Thoracic aorta (tissue), 2 donors: Measurements from ENCODE around the gene C1orf167. TPM values are rescaled to one million over a fixed set of nuclear protein-coding genes. Genes with fewer than 3 reads are reported as not detected.

Source experiments
- ATAC-seq: fragments of 150-250 bp; one replicate; pipeline ENCODE4 v1.8.0; 2017; ENCODE audit warnings: low read depth; ENCODE audit not compliant: insufficient number of reproducible peaks, low FRiP score
- DNase-seq: peaks from one replicate; pipeline ENCODE4 v3.0.0-alpha.2; 2020; ENCODE audit warnings: low spot score
- H3K27ac ChIP-seq, 2 donors: fragments of 200-600 bp; sonication (generic); 1 replicate in 1 of 2; 2 replicates in 1 of 2; pipeline ENCODE4 v1.5.1; 2016; ENCODE audit warnings: mild to moderate bottlenecking in 2 of 2, moderate library complexity in 2 of 2
- H3K27me3 ChIP-seq: fragments of 200-600 bp; sonication (generic); replicated peaks from 2 replicates; pipeline ENCODE4 v1.6.0; 2016; ENCODE audit warnings: mild to moderate bottlenecking; ENCODE audit not compliant: insufficient read depth
- H3K36me3 ChIP-seq: fragments of 200-600 bp; sonication (generic); one replicate; pipeline ENCODE4 v1.5.1; 2016
- H3K4me1 ChIP-seq, 2 donors: fragments of 200-600 bp; sonication (generic); 1 replicate in 1 of 2; 2 replicates in 1 of 2; pipeline versions ENCODE4 v1.5.1 to v1.6.0; 2016; ENCODE audit warnings: low read depth in 2 of 2, mild to moderate bottlenecking in 1 of 2; ENCODE audit not compliant: control insufficient read depth in 1 of 2
- H3K4me3 ChIP-seq: fragments of 200-600 bp; sonication (generic); 2 replicates; pipeline ENCODE4 v1.5.1; 2016; ENCODE audit warnings: mild to moderate bottlenecking
- H3K9me3 ChIP-seq: fragments of 200-600 bp; sonication (generic); 2 replicates; pipeline ENCODE4 v1.5.1; 2016
- total RNA-seq, 2 donors: library from RNA; depleted of rRNA; stranded (reverse); fragments of >200 nt; gene quantifications; one replicate each; pipeline versions ENCODE4 v1.1.0 to v1.2.3, GENCODE V29; 2016
- TF ChIP-seq, protein P1 (sequence below): fragments of 200-600 bp; sonication (generic); IDR thresholded peaks from one replicate; pipeline ENCODE4 v1.5.1; 2019; ENCODE audit warnings: antibody characterized with exemption

The C1orf167 gene
- total RNA-seq, 2 donors from 2014 or later, result 4.2 TPM; not detected in 1

DNA sequence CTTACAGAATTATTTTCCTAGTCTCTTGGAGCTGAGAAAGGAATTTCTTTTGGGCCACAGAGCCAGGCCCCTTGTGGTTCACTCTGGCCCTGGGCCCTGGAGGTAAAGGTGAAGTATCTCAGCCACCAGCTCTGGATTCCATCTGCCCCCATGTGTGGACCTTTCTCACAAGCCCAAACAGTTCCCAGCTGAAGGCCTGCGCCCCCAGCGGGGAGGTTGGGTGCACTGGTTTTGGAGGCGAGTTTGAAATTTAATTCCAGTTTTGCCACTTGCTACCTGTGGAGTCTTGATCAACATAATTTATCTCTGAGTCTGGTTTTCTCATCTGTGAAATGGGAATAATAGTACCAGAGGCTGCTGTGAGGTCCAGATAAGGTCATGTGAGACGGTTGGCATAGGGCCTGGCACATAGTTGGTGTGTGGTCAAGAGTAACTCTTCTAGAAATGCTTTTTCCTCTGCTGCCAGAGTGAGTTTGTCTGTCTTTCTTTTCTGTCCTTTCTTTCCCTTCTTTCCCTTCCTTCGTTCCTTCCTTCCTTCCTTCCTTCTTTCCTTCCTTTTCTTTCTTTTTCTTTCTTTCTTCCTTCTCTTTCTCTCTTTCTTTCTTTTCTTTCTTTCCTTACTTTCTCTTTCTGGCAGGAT lies 20.0 kb upstream of the C1orf167 start:
- Histone ChIP-seq H3K27me3 (no peaks in the 10 kb centered on the region), H3K36me3 (no peaks in the 10 kb centered on the region), H3K4me3 (no peak overlapping the region), H3K9me3 (no peaks in the 10 kb centered on the region), H3K27ac (no peak overlapping the region), H3K4me1 (peaks cover 5 to 7% of the 10 kb centered on the region in 2 donors)
- TF ChIP-seq, protein P1, sequence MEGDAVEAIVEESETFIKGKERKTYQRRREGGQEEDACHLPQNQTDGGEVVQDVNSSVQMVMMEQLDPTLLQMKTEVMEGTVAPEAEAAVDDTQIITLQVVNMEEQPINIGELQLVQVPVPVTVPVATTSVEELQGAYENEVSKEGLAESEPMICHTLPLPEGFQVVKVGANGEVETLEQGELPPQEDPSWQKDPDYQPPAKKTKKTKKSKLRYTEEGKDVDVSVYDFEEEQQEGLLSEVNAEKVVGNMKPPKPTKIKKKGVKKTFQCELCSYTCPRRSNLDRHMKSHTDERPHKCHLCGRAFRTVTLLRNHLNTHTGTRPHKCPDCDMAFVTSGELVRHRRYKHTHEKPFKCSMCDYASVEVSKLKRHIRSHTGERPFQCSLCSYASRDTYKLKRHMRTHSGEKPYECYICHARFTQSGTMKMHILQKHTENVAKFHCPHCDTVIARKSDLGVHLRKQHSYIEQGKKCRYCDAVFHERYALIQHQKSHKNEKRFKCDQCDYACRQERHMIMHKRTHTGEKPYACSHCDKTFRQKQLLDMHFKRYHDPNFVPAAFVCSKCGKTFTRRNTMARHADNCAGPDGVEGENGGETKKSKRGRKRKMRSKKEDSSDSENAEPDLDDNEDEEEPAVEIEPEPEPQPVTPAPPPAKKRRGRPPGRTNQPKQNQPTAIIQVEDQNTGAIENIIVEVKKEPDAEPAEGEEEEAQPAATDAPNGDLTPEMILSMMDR, result no peak
- DNase-seq (no peak), ATAC-seq (no peak)

DNA sequence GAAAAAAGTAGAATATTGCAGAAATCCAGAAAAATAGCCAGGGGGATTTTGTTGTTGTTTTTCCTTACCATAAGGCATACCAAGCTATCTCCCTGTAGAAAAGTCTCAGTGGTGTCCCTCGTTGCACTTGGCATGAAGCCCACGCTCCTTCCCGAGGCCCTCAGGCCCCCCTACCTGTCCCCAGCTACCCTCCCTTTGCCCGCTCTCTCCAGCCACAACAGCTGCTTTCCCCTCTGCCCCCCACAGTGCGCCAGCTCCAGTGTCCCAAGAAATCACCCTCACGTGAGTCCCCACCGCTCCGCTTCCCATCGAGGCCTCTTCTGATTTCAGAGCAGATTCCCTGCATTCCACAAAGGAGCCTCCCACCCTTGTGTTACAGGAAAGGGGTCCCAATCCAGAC lies 17.7 kb upstream of the C1orf167 start:
- H3K4me3 ChIP-seq, result no peak overlapping the region
- H3K27ac ChIP-seq, result no peak overlapping the region
- no peak for DNase-seq
- peaks cover 2% of the 10 kb centered on the region for H3K36me3 ChIP-seq
- TF ChIP-seq, protein P1, result no peak
- ATAC-seq, result no peak
- H3K27me3 ChIP-seq, result no peaks in the 10 kb centered on the region
- H3K9me3 ChIP-seq, result no peaks in the 10 kb centered on the region
- no peaks in the 10 kb centered on the region for H3K4me1 ChIP-seq

DNA sequence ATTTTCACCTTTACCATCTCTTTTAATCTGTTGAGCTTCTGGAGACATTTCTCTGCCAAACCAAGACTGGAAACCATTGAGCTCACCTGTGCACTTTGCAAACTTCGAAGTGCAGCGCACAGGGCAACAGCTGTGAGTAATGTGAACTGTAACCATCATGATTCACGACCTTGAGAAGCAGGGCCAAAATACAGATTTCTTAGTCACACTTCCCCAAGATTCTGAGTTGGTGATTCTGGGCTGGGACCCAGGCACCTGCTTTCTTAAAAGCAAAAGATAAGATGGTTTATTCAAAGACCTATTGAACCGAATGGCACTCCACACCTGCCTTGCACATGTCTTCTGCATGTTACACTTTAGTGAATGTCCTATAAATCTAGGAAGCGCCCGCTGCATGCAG lies 15.9 kb upstream of the C1orf167 start:
- ATAC-seq (no peak), DNase-seq (no peak)
- Histone ChIP-seq H3K27ac (no peak overlapping the region), H3K4me3 (no peak overlapping the region), H3K4me1 (no peaks in the 10 kb centered on the region), H3K9me3 (no peaks in the 10 kb centered on the region), H3K27me3 (no peaks in the 10 kb centered on the region), H3K36me3 (peaks cover 11% of the 10 kb centered on the region)
- TF ChIP-seq, protein P1, result no peak

DNA sequence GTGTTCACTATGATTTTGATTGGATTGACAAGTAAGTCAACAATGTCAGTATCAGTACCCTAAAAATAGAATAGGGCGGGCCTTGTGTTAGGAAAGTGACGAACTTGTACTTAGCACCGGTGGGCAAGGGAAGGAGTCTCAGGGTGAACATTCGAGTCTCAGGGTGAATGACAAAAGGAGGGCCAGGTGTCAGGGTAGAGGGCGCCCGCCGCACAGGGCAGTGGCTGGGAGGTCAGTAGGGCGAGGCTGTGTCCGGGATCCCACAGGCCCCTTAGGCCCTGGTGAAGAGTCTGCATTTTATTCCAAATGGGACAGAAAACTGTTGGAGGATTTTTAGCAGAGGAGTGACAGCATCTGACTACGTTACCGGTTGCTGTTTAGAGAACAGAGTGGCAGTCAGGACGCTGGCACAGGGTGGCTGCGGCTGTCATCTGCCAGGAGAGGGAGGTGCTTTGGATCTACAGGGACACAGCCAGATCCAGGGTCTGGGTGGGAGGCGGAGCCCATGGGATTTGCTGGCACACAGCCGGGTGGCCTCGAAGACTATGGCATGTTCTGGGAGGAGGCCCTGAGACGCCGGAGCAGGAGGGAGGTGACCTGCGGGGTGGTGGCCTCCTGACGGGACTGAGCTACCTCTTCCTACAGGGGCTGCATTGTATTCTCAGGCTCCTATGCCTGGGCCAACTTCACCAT lies 15.1 kb upstream of the C1orf167 start:
- Histone ChIP-seq H3K9me3 (no peaks in the 10 kb centered on the region), H3K27me3 (no peaks in the 10 kb centered on the region), H3K4me1 (no peaks in the 10 kb centered on the region), H3K27ac (no peak overlapping the region), H3K4me3 (no peak overlapping the region), H3K36me3 (peaks cover 11% of the 10 kb centered on the region)
- TF ChIP-seq, protein P1, result no peak
- ATAC-seq (no peak), DNase-seq (no peak)

DNA sequence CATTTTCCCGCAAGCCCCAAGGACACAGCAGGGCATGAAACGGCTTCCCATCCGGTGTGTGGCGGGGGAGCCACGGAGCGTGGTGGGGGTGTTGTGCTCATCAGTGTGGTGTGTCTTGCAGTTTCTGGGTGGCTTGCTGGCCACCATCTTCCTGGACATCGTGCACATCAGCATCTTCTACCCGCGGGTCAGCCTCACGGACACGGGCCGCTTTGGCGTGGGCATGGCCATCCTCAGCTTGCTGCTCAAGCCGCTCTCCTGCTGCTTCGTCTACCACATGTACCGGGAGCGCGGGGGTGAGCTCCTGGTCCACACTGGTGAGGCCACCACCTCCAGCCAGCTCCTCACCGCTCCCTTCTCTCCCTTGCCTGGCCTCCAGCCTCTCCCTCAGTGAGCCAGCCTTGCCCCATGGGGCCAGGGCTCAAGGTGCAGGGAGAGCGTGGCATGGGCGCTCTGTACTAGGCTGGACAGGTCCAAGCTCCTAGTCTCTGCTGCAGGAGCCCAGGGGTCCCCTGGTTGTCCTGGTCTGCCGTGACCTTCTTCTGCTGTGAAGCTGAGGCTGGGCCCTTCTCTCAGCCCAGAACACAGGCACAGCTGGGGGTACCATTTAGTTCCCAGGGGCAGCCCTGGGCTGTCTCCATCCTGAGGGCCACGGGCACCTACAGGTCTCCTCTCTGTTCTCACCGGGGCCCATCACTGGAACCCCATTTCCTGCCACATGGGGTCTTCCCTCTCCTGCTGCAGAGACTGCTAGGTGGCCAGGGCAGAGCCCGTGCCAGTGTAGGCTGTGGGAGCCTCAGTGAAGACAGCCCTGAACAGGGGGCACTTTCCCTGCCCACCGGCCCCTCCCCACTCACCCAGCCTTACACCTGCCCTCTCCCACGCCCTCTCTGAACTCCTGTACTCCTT lies 13.4 kb upstream of the C1orf167 start:
- TF ChIP-seq, protein P1, result no peak
- Histone ChIP-seq H3K4me1 (no peaks in the 10 kb centered on the region), H3K27ac (no peak overlapping the region), H3K9me3 (no peaks in the 10 kb centered on the region), H3K4me3 (no peak overlapping the region), H3K27me3 (no peaks in the 10 kb centered on the region), H3K36me3 (peaks cover 11% of the 10 kb centered on the region)
- ATAC-seq (no peak), DNase-seq (no peak)
